HG03159 (cell line): Measurements from ENCODE around the gene SLC7A1.

Experiments
- ATAC-seq: cut with Tn5 transposase; IDR thresholded peaks from one replicate; pipeline ENCODE4 v1.9.1; 2021; ENCODE audit warnings: mild to moderate bottlenecking, moderate library complexity; ENCODE audit not compliant: unreplicated experiment

The SLC7A1 gene

DNA sequence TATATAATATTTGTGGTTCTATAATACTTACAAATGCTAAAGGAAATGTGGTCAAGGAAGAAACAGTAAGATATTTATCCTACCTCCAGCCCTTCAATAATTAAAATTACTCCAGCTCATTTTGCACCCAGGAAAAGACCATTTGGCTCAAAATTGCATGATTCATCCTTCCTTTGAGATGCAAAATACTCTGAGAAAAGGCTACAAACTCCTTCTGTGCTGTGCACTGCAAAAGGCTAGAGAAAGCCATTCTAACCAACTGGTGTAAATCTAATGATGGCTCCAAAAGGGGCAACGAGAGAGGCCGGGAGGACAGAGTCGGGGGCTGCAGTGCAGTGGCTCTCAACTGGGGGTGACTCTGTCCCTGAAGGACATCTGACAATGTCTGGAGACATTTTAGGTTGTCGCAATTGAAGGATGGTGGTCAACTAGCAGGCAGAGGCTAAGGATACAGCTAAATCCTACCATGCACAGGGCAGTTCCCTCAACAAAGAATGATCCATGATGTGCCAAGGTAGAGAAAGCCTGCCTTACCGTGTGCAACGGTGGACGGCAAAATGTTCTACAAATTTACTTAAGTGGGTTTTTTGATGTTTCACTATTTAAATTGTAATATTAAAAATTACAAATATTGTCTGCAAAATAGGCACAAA, 32.6 kb downstream of the SLC7A1 start:
- no peak for ATAC-seq

DNA sequence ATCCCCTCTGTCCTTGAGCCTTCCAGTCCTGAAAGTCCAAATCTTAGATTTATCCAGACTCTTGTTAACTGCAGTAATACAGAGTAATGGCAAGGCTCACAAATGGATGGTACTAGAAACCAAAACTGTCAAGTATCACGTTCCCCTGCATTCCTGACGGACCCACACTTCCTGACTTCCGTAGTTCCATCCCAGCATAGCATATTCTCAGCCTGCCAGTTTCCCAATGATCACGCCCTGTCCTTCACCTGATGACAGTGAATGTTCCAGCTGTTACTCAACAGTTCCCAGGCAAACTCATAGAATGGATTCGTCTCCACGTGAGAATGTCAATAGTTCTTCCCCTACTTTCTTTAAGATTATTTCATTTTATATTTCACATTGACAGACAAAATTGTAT, 33.6 kb downstream of the SLC7A1 start:
- ATAC-seq = no peak

DNA sequence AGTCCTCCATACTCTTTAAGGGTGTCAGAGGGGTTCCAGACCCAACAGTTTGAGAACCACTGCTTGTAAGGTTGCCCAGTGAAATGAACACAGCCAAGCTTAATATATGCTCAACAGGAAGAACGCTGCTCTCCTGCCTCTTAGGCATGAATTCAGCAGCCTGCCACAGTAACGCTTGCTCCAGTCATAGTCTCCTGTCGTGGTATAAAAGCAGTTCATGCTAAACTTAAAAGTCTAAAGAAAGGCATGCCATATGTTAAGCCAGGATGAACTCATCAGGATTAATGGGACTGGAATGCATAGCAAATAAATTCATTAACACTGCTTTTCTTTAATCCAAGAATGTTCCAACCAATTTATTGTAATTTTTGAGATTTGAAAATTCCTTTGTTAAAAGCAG, 38.7 kb downstream of the SLC7A1 start:
- ATAC-seq = no peak

DNA sequence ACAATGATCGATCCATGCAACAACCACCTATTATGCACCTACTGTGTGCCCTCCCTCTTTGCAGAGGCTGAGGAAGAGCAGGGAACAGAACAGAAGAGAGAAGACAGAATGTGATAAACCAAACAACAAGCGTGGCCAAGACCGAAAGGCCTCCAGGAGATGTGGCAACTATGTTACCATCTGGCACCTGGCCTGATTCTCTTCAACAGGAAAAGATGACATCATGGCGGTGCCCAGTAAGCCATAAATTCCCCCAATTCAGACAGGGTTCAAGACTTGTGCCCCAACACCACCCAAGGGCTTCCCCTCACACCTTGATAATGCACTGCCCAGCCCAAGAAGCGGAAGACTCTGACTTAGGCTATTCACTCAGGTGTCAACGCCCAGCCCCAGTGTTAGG, 44.3 kb downstream of the SLC7A1 start:
- no peak for ATAC-seq

DNA sequence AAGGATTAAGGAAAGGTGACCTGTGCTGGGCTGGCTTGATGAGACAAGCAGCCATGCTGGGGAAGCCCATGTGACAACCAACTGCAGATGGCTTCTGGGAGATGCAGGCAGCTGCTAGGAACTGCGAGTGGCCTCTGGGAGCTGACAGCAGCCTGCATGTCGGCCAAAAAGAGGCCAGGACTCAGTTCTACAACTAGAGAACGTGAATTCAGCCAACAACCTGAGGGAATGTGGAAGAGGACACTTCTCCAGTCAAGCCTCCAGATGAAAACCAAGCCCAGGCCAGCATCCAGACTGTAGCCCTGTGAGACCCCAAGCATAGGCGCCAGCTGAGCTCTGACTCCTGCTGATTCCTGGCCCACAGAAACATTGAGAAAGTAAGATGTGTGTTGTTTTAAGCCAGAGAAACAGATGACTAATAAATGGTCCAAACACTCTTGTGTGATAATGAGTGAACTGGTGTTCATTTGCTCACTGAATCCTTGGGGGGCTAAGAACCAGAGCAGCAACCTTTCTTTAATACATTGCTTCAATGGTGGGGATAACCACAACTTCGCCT, 45.0 kb downstream of the SLC7A1 start:
- no peak for ATAC-seq

DNA sequence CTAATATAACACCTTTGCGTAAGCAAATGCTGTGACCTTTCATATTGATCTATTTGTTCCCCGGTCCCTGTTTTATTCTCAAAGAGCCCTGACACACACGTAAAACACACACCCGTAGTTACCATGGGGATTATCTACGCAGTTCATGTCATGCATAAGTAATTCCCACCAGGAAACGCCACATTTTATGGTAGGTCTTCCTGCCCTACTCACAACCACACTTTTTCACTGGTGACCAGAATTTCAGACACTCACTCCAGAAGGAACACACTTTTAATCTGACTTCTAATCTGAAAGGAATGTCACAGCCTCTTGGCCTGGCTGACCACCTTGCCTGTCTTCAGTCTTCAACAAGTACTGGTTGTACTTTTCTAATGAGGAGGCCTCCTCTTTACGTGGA, 46.8 kb downstream of the SLC7A1 start:
- no peak for ATAC-seq

DNA sequence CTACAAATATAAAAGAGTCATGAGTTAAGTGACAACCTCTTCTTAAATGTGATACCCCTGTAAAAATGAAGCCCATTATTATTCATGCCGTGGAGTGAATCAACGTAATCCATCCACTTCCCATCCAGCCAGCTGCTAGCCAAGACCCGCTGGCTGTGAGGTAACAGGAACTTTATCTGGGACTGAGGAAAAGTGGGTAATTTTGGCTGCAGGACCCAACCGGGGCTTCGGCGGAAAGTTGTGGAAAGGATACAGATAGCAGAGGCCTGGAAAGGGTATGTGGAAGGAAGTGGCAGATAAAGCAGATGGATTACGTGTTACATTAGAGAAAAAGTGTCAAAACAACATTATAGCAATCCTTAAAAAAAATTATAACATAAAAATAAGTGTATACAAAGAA, 48.3 kb downstream of the SLC7A1 start:
- no peak for ATAC-seq

DNA sequence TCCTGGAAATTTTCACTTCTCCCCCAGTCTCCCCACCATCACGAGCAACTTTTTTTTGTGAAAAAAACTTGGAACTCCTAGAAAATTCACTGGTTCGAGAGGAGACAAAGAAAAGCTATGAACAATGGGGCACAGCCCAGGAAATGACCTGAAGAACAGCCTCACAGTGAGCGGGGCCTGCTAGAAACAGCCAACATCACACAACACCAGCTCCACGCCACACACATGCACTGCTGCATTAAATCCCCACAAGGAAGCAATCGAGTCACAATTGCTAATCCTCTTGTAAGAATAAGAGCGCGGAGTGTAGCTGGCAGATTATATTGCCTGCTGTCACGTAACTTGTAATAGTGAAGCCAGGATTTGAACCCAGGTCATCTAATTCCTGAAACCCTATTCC, 48.8 kb downstream of the SLC7A1 start:
- ATAC-seq = no peak

DNA sequence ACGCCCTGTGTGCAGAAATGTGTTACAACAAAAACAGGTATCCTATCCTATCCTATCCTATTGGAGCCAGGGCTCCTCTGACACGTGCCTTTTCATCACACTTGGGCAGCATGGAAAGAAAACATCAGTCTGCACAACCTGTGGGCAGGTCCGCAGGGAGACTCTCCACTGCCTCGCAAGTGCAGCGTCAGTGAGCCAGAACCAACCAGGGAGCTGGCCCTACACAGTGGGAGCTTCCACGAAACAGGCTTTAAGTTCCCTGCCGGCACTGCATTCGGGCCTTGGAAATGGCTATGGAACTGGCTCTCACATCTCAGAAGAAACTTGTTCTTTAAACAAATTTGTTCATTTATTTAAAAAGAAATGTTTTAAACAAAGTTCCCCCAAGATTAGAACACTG, 49.5 kb downstream of the SLC7A1 start:
- no peak for ATAC-seq

DNA sequence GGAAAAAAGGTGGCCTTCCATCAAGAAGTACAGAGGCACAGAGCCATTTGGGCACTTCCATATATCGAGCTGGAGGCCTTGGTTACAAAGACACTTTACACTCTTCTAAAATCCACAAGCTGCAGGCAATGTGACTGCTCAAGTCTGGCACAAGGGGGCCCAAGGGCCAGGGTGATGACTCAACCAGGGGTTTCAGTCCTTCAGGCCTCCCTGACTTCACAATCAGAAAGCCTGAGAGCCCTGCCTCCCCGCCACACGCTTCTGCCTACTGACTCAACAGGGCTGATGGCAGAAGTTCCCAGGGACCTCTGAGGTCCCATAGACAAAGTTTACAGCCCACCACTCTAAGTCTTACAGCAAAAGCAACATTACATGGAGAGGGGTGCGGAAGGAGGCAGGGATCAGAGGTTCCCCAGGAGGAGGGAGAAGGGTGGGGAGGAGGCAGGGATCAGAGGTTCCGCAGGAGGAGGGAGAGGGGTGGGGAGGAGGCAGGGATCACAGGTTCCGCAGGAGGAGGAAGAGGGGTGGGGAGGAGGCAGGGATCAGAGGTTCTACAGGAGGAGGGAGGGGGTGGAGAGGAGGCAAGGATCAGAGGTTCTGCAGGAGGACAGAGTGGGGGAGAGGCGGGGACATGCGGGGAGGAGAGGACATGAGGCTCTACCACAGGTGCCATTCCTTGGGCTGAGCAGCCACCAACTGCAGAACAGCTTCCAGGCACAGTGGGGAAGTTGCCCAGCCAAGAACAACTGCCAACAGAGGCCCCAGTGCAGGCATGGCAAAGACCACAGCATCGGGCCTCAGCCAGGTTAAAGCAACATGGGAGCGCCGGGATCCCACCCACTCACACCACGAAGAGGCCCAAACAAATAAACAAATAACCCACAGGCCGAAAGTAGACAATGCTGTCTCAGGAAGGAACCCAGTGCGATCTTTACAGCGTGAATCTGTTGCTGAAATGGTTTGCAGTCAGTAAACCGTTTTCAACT, 52.0 kb downstream of the SLC7A1 start:
- peak; percentile 97 for ATAC-seq

DNA sequence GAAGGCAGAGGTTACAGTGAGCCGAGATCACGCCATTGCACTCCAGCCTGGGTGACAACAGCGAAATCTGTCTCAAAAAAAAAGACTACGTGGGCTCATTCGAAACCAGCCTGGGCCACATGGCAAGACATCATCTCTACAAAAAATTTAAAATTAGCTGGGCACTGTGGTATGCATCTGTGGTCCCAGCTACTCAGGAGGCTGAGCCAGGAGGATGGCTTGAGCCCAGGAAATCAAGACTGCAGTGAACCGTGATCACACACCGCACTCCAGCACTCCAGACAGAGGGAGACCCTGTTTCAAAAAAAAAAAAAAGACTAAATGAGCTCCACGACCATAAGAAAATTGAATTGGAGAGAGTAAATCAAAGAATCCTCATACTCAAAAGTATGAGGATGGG, 53.1 kb downstream of the SLC7A1 start:
- ATAC-seq = no peak

DNA sequence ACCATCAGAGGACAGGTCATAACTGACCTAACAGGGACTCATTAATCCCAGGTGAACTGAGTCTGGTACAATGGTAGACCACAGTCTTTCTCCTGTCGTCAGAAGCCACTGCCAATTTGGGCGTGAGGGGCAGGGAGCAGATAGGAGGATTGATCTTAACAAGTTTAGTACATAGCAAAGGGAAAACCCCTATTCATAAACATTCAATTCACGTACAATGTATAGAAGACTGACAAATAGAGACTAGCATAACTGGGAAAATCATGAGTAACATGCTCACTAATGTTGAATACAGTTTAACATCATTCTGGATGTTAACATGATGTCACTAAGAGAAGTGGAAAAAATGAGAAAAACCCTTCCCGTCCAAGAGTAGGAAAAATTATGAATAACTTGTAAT, 54.1 kb downstream of the SLC7A1 start:
- ATAC-seq = no peak

DNA sequence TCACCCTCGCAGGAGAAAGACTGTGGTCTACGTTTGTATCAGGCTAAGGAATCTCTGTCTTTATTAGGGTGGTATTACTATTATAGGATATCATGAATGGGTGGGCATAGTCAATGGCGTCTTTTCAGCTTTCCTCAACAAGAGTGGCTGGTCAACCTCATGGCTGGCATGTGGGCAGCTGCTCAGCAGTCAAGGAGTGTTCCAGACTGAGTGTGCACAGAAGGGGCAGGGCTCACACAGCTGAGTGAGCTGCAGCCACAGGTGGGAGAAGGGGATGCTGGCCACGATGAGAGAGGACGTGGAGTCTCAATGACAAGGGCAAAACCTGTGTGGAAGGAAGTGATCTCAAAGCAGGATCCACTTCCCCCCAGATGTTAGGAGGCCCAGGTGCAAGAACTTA, 54.7 kb downstream of the SLC7A1 start:
- ATAC-seq = no peak

DNA sequence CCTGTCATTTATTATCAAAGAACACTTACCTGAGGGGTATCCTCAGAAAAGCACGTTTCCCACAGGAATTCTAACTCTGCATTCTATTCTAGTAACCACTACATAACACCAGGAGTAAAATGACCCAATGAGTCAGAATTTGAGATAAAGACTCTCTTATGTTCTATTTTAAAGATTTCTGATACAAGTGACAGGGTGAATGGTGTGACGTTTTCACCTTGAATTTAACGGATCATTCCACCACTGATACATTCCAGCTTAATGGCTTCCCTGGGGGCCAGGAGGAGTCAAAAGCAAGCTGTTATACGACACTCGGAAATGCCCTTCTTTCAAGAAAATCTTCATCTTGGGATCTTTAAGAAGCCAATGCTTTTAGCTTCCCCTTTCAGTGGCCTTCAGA, 55.2 kb downstream of the SLC7A1 start:
- ATAC-seq = no peak

DNA sequence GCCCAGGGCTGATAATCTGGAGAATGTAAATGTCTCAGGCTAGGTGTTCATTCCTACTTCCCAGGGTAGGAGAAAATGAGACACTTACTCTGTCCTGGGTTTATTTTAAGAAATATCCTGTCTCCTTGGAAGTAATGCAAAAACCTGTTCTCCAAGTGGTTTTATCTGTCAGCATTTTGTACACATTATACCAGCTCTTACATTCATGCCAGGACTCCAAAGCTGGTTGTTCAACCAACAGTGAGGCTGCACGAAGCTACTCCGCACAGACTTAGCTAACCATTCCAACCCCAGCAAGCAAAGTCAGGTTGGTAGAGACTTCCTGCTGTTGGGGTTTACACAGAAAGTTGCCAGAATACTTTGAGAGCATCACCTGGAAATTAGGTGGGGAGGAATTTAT, 55.6 kb downstream of the SLC7A1 start:
- no peak for ATAC-seq

DNA sequence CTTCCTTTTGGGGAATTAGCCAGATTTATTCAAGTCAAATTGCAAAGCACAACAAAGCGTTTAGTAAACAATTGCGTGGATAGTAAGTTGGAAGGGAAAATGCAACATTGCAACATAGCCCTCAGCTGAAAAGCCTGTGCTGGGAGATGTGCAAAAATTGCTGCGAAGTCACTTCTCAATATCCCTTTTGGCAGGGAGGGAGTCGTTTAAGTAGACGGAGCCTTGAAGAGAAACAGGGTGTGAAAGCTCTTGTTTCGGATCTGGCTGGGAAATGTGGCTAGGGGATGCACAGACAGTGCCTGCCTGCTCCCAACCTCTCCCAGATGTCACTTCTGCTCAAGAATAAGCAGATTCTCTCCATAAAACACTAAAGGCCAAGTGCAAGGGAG, 56.8 kb downstream of the SLC7A1 start:
- ATAC-seq = no peak

DNA sequence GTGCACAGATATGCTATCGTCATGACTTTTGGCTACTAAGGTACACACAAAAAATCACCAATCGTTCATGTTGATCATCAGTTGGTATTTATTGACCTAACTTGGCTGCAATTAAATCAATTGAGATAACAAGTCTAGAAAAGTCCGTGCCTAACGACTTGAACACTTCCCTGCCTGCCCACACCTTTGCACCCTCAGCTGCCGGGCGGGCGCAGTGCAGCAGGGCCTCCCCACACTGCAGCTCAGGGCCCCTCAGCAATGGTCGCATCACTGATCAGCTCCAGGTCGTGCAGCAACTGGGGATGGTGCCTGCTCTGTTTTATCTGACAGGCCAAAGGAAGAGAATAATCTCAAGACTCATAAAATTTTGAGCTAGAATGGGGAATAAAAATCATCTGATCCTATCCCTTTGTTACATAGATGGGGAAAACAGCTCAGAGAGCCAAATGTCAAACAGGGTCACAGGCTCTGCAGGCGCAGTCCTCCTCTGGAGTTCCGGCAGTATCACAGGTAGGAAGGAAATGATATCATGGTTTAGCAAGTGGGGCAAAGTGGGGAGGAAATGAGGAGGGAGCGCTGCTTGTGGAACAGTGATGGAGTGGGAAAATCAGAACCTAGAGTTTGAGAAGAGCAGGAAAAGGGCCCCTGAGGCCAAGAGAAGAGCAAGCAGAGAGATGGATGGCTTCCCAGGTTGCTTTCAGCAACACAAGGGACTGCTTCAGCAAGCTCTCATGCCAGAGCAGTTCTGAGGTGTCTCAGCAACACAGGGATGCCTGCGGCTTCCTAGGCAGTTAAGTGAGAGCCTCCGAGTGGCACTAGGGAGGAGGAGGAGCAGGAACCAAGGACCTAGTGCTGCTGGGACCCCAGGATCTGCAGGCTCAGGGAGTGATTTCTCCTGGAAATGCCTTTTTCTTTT, 57.5 kb downstream of the SLC7A1 start:
- no peak for ATAC-seq

DNA sequence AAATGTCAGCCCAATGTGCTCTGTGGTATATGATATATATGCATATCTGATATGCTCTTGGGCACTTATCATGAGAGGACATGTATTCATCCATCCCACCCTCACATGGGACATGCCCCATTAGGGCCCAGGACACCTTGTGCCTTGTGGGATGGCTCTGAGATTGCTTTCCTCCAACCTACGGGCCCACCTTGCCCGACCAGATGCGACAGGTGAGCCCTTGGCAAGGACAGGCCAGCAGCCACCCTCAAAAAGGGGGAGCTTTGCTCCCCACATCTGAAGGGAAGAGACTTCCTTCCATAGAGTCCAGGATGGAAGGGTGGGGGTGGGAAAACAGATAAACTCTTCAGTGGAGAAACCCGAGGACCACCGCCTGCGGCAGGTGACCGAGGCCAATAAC, 58.6 kb downstream of the SLC7A1 start:
- ATAC-seq = no peak

DNA sequence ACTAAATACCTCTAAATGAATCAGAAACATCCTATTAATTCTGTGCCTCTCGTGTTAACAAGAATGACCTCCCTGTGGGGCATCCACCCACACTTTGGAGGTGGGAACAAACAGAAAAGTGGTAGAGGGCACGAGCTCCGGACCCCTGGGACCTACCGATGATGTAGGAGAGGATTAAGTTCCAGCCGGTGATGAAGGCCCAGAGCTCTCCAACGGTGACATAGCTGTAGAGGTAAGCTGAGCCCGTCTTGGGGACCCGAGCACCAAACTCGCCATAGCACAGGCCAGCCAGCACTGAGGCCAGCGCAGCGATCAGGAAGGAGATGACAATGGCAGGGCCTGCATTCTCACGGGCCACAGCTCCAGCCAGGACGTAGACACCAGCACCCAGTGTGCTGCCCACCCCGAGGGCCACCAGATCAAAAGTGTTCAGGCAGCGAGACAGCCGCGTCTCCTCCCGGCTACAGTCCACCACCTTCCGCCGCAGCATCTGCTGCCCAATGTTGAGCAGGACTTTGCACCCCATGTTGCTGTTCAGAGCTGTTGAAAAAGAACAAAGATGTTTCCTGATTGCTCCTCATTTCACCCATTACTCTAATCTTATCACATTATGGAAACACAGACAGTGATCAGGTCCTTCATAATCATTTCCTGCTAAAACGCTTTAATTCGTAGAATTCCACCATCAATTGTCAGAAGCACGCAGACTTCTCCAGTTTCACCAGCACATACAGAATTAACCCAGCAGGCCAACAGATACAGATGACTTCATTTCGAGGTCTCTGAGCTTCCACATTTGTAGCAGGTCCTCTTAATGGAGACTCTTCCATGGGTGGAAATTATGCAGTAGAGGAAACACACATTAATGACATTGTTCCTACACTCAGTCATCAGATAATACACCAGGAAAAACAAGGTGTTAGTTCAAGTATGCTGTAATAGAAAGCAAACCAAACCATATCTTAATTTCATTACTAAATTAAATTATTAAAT, 59.5 kb downstream of the SLC7A1 start:
- ATAC-seq = no peak

DNA sequence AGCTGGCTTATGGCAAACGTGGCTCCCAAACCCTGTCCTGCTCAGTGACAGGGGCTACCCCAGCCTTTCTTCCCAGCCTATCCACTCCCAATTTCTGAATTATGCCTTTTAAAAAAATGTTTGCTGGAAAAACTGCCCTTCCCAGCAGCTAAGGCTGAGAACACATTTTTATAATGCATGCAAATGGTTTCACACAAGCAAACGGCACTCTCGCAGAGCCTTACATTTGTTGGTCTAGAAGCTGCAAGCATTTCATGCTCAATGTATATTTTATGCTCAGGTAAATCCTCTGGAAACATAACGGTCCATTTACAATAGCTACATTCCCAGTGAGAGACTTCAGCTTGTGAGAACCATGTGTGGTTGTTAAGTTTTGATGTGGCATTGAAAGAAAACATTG, 61.4 kb downstream of the SLC7A1 start:
- no peak for ATAC-seq
